Neutrophil (primary cell): Measurements from ENCODE around the gene SQSTM1.

ENCODE experiments used
- H3K27ac ChIP-seq: fragments of 200-600 bp; sonication (generic); 2 replicates; pipeline ENCODE4 v1.5.1; 2016; ENCODE audit warnings: mild to moderate bottlenecking, moderate library complexity
- H3K27me3 ChIP-seq: fragments of 200-600 bp; sonication (generic); 2 replicates; pipeline ENCODE4 v1.6.0; 2016; ENCODE audit warnings: mild to moderate bottlenecking
- H3K36me3 ChIP-seq: fragments of 200-600 bp; sonication (generic); 2 replicates; pipeline ENCODE4 v1.5.1; 2017
- H3K4me1 ChIP-seq, 2 experiments: fragments of 200-600 bp in 1 of 2; sonication (generic) in 1 of 2; 1 replicate in 1 of 2; 2 replicates in 1 of 2; pipeline versions ENCODE4 v1.5.1 to v1.6.1; 2013 to 2016; ENCODE audit warnings: low read depth in 1 of 2, low read length in 1 of 2, mild to moderate bottlenecking in 1 of 2, moderate library complexity in 1 of 2; ENCODE audit not compliant: control insufficient read depth in 1 of 2, insufficient read depth in 1 of 2
- H3K4me3 ChIP-seq, 2 experiments: fragments of 200-600 bp in 1 of 2; sonication (generic) in 1 of 2; 1 replicate in 1 of 2; 2 replicates in 1 of 2; pipeline ENCODE4 v1.5.1; 2013 to 2016; ENCODE audit warnings: low read depth in 1 of 2, low read length in 1 of 2, mild to moderate bottlenecking in 1 of 2, moderate library complexity in 1 of 2
- H3K9me3 ChIP-seq: fragments of 200-600 bp; sonication (generic); 2 replicates; pipeline ENCODE4 v1.5.1; 2016
- TF ChIP-seq, protein P1 (sequence below): fragments of 200-600 bp; sonication (generic); IDR thresholded peaks from 2 replicates; pipeline ENCODE4 v1.5.1; 2016; ENCODE audit warnings: antibody characterized with exemption

SQSTM1 gene

DNA sequence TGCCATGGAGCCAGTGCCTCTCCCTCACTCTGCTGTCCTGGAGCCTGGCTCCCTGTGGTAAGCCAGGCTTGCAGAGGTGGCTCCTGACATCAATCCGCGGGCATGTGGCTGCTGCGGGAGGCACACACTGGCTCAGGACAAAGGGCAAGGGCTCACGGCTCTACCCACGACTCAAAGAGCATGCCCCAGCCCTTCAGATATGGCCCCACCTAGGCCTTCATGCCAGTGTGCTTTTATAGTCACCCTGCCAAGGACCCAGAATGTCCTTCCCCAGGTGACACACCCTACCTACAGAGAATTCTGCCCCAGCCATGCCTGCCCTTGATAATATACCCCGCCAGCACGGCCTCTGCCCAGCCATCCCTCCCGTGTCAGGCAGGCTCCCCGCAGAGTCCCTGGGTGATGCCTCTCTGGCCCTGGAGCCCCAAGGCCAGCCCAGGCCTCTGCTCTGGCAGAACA, 15.6 kb upstream of the SQSTM1 start:
- peak overlapping the region; percentile 90 for H3K27ac ChIP-seq

DNA sequence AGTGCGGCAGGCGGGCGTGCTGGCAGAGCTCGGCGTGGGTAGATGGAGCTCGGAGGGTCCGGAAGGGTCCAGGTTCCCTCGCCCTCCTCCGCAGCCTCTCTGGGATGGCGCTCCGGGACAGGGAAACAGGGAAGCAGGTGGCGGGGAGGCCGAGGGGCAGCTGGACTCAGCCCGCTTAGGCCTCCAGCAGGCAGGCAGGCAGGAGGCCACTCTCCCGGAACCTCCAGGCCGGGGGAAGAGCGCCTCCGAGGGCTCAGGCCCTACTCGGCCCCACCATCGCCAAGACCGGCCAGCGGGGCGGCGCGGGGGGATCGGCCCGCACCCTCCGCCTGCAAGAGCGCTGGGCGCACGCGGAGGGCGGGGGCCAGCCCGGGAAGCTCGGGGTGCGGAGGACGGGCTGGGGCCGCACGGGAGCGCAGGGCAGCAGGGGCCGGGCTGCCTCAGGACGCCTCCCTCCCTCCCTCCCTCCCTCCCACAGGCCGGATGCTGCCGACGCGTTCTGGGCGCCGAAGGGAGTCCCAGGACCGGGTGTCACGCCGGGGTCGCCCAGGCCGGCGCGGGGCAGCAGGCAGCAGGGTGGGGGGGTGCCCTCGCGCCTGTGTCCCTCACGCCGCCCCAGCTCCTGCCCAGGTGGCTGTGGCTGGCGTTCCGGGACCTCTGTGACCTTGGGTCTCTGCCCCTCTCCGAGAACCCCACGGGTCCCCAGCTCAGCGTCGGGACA, 15.0 kb upstream of the SQSTM1 start:
- H3K9me3 ChIP-seq = no peaks in the 10 kb centered on the region
- peak overlapping the region; percentile 90 for H3K27ac ChIP-seq
- TF ChIP-seq, protein P1, sequence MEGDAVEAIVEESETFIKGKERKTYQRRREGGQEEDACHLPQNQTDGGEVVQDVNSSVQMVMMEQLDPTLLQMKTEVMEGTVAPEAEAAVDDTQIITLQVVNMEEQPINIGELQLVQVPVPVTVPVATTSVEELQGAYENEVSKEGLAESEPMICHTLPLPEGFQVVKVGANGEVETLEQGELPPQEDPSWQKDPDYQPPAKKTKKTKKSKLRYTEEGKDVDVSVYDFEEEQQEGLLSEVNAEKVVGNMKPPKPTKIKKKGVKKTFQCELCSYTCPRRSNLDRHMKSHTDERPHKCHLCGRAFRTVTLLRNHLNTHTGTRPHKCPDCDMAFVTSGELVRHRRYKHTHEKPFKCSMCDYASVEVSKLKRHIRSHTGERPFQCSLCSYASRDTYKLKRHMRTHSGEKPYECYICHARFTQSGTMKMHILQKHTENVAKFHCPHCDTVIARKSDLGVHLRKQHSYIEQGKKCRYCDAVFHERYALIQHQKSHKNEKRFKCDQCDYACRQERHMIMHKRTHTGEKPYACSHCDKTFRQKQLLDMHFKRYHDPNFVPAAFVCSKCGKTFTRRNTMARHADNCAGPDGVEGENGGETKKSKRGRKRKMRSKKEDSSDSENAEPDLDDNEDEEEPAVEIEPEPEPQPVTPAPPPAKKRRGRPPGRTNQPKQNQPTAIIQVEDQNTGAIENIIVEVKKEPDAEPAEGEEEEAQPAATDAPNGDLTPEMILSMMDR = no peak
- peaks cover 48 to 61% of the 10 kb centered on the region in 2 experiments for H3K4me1 ChIP-seq
- H3K36me3 ChIP-seq = peaks cover 6% of the 10 kb centered on the region
- H3K27me3 ChIP-seq = no peaks in the 10 kb centered on the region
- H3K4me3 ChIP-seq = peak overlapping the region; percentile 69 to 89

More for the DNA sequence above, 15.6 kb upstream of the SQSTM1 start:
- no peaks in the 10 kb centered on the region for H3K9me3 ChIP-seq
- TF ChIP-seq, protein P1 = no peak
- no peaks in the 10 kb centered on the region for H3K27me3 ChIP-seq
- peak overlapping the region; percentile 69 to 89 for H3K4me3 ChIP-seq
- H3K4me1 ChIP-seq = peaks cover 48 to 61% of the 10 kb centered on the region in 2 experiments
- peaks cover 12% of the 10 kb centered on the region for H3K36me3 ChIP-seq

DNA sequence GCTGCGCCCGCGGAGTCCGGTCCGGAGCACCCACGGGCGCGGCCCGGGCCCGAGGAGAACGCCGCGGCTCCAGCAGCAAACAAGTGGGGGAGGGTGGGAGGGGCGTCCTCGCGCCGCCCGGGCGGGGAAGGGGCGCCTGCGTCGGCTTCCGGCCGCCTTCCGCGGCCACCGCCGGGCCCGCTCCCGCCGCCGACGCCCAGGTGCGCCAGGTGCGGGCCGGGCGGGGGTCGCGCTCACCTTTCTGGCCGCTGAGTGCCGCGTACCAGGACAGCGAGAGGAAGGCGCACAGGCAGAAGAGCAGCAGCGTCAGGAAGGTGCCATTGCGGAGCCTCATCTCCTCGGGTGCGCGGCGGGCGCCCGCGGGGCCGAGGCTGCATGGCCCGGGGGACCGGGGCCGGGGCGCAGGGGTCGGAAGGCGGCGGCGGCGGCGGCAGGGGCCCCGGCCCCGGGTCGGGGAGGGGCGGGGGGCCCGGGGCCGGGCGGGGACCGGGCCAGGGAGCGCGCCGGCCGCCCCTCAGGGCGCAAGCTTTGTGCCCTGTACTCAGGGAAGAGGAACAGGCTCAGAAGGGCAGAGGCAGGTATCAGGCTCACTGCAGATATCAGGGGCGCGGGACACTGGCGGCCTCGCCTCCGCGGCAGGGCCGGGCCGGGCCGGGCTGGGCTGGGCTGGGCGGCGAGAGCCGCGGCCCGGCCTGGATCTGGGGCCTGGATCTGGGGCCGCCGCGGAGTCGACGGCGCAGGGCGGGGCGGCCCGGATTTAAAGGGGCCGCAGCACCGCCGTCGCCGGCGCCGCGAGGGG, 14.3 kb upstream of the SQSTM1 start, which contains the start of gene MGAT4B:
Gene MGAT4B, minus strand, starts transcription at position 617 of the 799 bp plus-strand sequence. Its CDS starts 283 bp downstream, at position 334.
- TF ChIP-seq, protein P1 = no peak
- H3K4me1 ChIP-seq = peaks cover 48 to 57% of the 10 kb centered on the region in 2 experiments

DNA sequence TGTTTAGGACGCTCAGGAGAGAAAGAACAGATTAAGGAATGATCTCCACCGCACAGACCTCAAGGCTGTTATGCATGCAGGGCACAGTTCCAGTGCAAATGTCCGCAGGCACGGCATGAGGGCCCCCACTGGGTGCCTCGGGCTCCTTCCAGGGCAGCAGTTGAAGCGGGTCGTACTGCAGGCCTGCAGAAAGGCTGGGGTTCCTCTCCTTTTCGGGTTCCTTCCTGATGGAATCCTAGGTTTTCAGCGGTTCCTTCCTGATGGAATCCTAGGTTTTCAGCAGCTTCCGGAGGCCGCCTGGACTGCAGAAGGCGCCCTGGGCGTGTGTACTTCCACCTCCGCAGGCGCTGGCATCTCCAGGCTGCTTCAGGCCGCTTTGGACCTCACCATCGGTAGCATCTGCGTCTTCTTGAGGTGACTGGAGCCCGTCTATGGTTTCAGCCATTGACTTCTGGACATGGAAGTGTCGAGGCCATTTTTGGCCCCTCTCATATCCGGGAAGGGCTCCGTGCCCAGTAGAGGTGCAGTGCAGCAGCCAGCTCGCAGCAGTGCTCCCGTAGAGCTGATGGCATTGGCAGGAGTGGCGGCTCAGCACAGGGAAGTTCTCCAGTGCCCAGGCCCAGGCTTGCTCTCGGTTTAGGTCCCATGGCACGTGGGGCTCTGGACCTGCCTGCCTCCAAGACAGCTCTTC, 8.4 kb upstream of the SQSTM1 start:
- Histone ChIP-seq H3K27ac (no peak overlapping the region), H3K27me3 (peaks cover 12% of the 10 kb centered on the region), H3K4me3 (no peak overlapping the region), H3K9me3 (no peaks in the 10 kb centered on the region), H3K36me3 (peaks cover 30% of the 10 kb centered on the region), H3K4me1 (peaks cover 18 to 23% of the 10 kb centered on the region in 2 experiments)
- TF ChIP-seq, protein P1 = no peak

More for the DNA sequence above, 14.3 kb upstream of the SQSTM1 start, which contains the start of gene MGAT4B:
- Histone ChIP-seq H3K9me3 (no peaks in the 10 kb centered on the region), H3K27me3 (no peaks in the 10 kb centered on the region), H3K36me3 (peaks cover under 1% of the 10 kb centered on the region), H3K27ac (peak within 1 kb of the TSS; percentile 90), H3K4me3 (peak within 1 kb of the TSS; percentile 69 to 89)

DNA sequence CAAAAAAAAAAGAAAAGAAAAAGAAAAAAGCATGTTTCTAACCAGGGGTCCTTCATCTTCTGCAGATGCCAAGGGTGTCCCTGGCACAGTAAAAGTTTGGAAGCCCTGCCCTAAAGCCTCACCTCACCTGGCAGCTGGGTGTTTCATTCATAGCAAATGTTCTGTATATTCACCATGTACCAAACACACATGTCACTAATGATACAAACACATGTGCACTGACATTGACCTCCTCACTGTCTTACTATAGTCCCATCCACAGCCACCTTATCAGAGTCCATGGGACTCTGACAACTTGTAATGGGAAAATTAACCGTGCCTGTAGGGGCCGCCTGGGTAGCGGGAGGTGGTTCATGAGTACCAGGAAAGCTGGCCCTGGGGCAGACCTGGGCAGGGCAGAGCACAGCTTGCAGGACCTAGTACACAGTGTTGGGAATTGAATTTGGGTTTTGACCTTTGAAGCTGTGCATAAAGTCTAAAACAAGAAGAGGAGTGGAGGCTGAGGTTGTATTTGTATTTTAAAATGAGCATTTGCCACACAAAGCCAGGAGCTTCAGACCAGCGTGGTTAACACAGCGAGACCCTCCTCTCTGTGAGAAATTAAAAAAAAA, 7.6 kb upstream of the SQSTM1 start:
- Histone ChIP-seq H3K27ac (no peak overlapping the region), H3K9me3 (no peaks in the 10 kb centered on the region), H3K36me3 (peaks cover 30% of the 10 kb centered on the region), H3K4me1 (peaks cover 19 to 22% of the 10 kb centered on the region in 2 experiments), H3K4me3 (no peak overlapping the region), H3K27me3 (peaks cover 16% of the 10 kb centered on the region)
- TF ChIP-seq, protein P1 = no peak
